CD14-positive monocyte (primary cell): Measurements from ENCODE around the gene CCDC88C. TPM values are rescaled to one million over a fixed set of nuclear protein-coding genes. Genes with fewer than 3 reads are reported as not detected.

Experiments
- DNase-seq, 3 donors: peaks; one replicate each; pipeline ENCODE4 v3.0.0-alpha.2; 2011 to 2022
- H2AFZ ChIP-seq: 2 replicates; pipeline ENCODE4 v1.6.0; 2012; ENCODE audit warnings: mild to moderate bottlenecking, low read depth, low read length, inconsistent platforms; ENCODE audit not compliant: insufficient read depth, poor library complexity, severe bottlenecking
- H3K27ac ChIP-seq, 2 donors: 1 replicate in 1 of 2; 2 replicates in 1 of 2; pipeline ENCODE4 v1.5.1; 2012 to 2013; ENCODE audit warnings: low read length in 2 of 2, control low read depth in 1 of 2, inconsistent platforms in 1 of 2, low read depth in 1 of 2, mild to moderate bottlenecking in 1 of 2
- H3K27me3 ChIP-seq, 2 donors: one replicate each; pipeline versions ENCODE4 v1.6.0 to v1.6.1; 2011 to 2013; ENCODE audit warnings: low read length in 2 of 2; ENCODE audit not compliant: control insufficient read depth in 2 of 2, insufficient read depth in 2 of 2
- H3K36me3 ChIP-seq, 2 donors: replicated peaks in 1 of 2; 1 replicate in 1 of 2; 2 replicates in 1 of 2; pipeline versions ENCODE4 v1.5.1 to v1.6.1; 2012 to 2013; ENCODE audit warnings: low read length in 2 of 2, control low read depth in 1 of 2, inconsistent platforms in 1 of 2, mild to moderate bottlenecking in 1 of 2; ENCODE audit not compliant: insufficient read depth in 2 of 2, control insufficient read depth in 1 of 2
- H3K4me1 ChIP-seq, 2 donors: 1 replicate in 1 of 2; 2 replicates in 1 of 2; pipeline versions ENCODE4 v1.5.1 to v1.6.1; 2012 to 2013; ENCODE audit warnings: low read length in 2 of 2, control low read depth in 1 of 2, inconsistent platforms in 1 of 2, mild to moderate bottlenecking in 1 of 2, moderate library complexity in 1 of 2; ENCODE audit not compliant: insufficient read depth in 2 of 2, control insufficient read depth in 1 of 2
- H3K4me2 ChIP-seq: replicated peaks from 2 replicates; pipeline ENCODE3; 2012; ENCODE audit warnings: low read length, moderate library complexity, mild to moderate bottlenecking; ENCODE audit not compliant: poor library complexity, severe bottlenecking; ENCODE audit errors: extremely low read depth
- H3K4me3 ChIP-seq, 3 experiments: fragments of 200-600 bp in 1 of 3; sonication (generic) in 1 of 3; replicated peaks in 1 of 3; 1 replicate in 2 of 3; 2 replicates in 1 of 3; pipeline ENCODE4 v1.5.1; 2011 to 2013; ENCODE audit warnings: low read length in 3 of 3, mild to moderate bottlenecking in 3 of 3, control low read depth in 2 of 3, low read depth in 2 of 3, inconsistent platforms in 1 of 3, moderate library complexity in 1 of 3
- H3K79me2 ChIP-seq: 2 replicates; pipeline ENCODE4 v1.6.0; 2012; ENCODE audit warnings: mild to moderate bottlenecking, control low read depth, inconsistent platforms, low read length, moderate library complexity; ENCODE audit not compliant: insufficient read depth
- H3K9ac ChIP-seq: 2 replicates; pipeline ENCODE4 v1.6.0; 2017; ENCODE audit warnings: low read length, mild to moderate bottlenecking; ENCODE audit not compliant: insufficient read depth, poor library complexity, severe bottlenecking
- H3K9me3 ChIP-seq, 2 donors: replicated peaks in 1 of 2; 1 replicate in 1 of 2; 2 replicates in 1 of 2; pipeline versions ENCODE4 v1.5.1 to v1.6.1; 2012 to 2013; ENCODE audit warnings: low read length in 2 of 2, control low read depth in 1 of 2; ENCODE audit not compliant: control insufficient read depth in 1 of 2, insufficient read depth in 1 of 2
- H4K20me1 ChIP-seq: 2 replicates; pipeline ENCODE4 v1.6.0; 2012; ENCODE audit warnings: mild to moderate bottlenecking, low read length, control low read depth, moderate library complexity; ENCODE audit not compliant: insufficient read depth
- H3K27ac Mint-ChIP-seq, 7 donors: one replicate each; pipeline ENCODE4 v1.8.0; 2020; ENCODE audit warnings: mild to moderate bottlenecking in 7 of 7, mixed read lengths in 7 of 7, moderate library complexity in 6 of 7, inconsistent platforms in 2 of 7
- H3K27me3 Mint-ChIP-seq, 3 donors: one replicate each; pipeline ENCODE4 v1.8.0; 2021 to 2022; ENCODE audit warnings: low read depth in 3 of 3, mild to moderate bottlenecking in 3 of 3, mixed read lengths in 3 of 3, moderate library complexity in 3 of 3, inconsistent platforms in 1 of 3
- H3K36me3 Mint-ChIP-seq, 2 donors: one replicate each; pipeline ENCODE4 v1.8.0; 2020; ENCODE audit warnings: mixed read lengths in 2 of 2, inconsistent platforms in 1 of 2, mild to moderate bottlenecking in 1 of 2
- H3K4me1 Mint-ChIP-seq: one replicate; pipeline ENCODE4 v1.8.0; 2020; ENCODE audit warnings: mild to moderate bottlenecking, mixed read lengths
- H3K4me3 Mint-ChIP-seq, 2 donors: one replicate each; pipeline ENCODE4 v1.8.0; 2020; ENCODE audit warnings: mild to moderate bottlenecking in 2 of 2, mixed read lengths in 2 of 2, moderate library complexity in 1 of 2
- H3K9me3 Mint-ChIP-seq, 7 donors: one replicate each; pipeline ENCODE4 v1.8.0; 2020 to 2022; ENCODE audit warnings: mixed read lengths in 7 of 7, mild to moderate bottlenecking in 6 of 7, moderate library complexity in 6 of 7, inconsistent platforms in 2 of 7
- CTCF ChIP-seq: fragments of 200-600 bp; IDR thresholded peaks from one replicate; pipeline ENCODE4 v1.8.0; 2022; ENCODE audit warnings: antibody characterized with exemption, mild to moderate bottlenecking
- WGBS: methylation state at CpG from one replicate; pipeline ENCODE4 v1.1.5; 2013; ENCODE audit warnings: missing lambda C conversion rate; ENCODE audit not compliant: insufficient coverage; 5-methylcytosine and 5-hydroxymethylcytosine counted together
- intact Hi-C, 2 donors: fragments of 100-400 bp; cut with micrococcal nuclease; formaldehyde crosslinking; loops; one replicate each; pipeline versions ENCODE4 v1.15.0 to v1.15.1; 2023
- polyA plus RNA-seq, 3 donors: library from polyadenylated mRNA; depleted of rRNA in 1 of 3; unstranded in 2 of 3; stranded (reverse) in 1 of 3; fragments of 300-500 nt in 2 of 3; fragments of >200 nt in 1 of 3; fragmentation: Illumina TruSeq in 2 of 3; gene quantifications; 1 replicate in 2 of 3; 2 replicates in 1 of 3; pipeline ENCODE4 v1.2.3, GENCODE V29; 2012 to 2021

Gene CCDC88C
- polyA plus RNA-seq, 3 donors, result 11.6 to 69.7 (median 12.3) TPM

DNA sequence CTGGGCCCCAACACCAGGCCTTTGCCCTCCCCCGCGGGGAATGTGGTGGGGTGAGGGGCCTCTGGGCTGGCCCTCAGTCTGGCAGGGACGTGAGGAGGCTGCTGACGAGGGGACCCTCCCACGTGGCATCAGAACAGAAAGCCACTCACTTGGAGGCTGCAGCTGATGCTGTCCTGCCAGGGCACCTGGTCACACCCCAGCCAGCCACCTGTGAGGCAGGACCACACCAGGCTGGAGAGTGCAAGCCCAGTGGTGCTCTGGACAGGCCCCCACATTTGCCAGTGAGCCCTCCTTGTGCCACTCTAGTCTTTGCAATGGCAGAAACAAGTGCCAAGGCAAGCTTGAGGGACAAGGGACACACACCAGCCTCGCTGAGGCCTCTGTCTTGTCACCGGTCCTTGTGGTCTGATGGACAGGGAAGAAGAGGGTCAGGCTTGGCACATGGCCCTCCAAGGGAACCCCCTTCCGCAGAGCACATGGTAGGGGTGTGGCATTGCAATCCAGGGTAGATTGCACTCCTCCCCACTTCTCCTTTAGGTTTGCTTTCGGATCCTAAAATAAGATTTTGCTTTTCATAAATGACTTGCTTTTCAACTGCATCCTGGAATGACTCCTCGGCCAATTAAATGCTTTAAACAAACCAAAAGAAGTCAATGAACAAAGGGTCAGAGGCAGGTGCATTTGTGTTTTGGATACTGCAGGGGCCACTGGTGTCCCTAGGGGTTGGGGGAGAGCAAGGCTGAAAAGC is 53.7 kb downstream of the CCDC88C start:
- Histone ChIP-seq H3K4me3 (peak overlapping the region in 1 of 3 experiments; percentile 38), H4K20me1 (peaks cover 5% of the 10 kb centered on the region), H3K9ac (peak overlapping the region; percentile 69), H3K9me3 (no peaks in the 10 kb centered on the region), H3K36me3 (peaks cover under 1 to 7% of the 10 kb centered on the region in 2 donors), H3K79me2 (peaks cover 93% of the 10 kb centered on the region), H3K27me3 (no peaks in the 10 kb centered on the region), H3K4me2 (peak overlapping the region; percentile 45), H3K4me1 (peaks cover 98 to 100% of the 10 kb centered on the region in 2 donors), H2AFZ (no peak overlapping the region), H3K27ac (peak overlapping the region; percentile 96 to 97)
- Mint-ChIP-seq H3K36me3 (peaks cover 10 to 14% of the 10 kb centered on the region in 2 donors), H3K4me3 (peak overlapping the region in 1 of 2 donors; percentile 76), H3K9me3 (peaks cover 0 to 2% (median 0%) of the 10 kb centered on the region in 7 donors), H3K4me1 (peaks cover 97% of the 10 kb centered on the region), H3K27me3 (no peaks in the 10 kb centered on the region), H3K27ac (peak overlapping the region; percentile 94 to 99 (median 96))
- DNase-seq, result peak; percentile 94 to 97 (median 94)
- TF ChIP-seq CTCF, result no peak
- intact Hi-C loops, result loop anchor here (1.0 to 5.0 kb wide), 4 partner anchors 33 to 53 kb away; partner anchors contain the start of gene CCDC88C (in 2 of the 2)
- WGBS, result 16% methylated on average over 3 of the region's 10 CpGs

- peak overlapping the region; percentile 7 to 66 for H3K4me3 Mint-ChIP-seq
- Histone ChIP-seq H4K20me1 (no peaks in the 10 kb centered on the region), H2AFZ (no peak overlapping the region), H3K9ac (peak overlapping the region; percentile 47), H3K4me3 (peak overlapping the region in 1 of 3 experiments; percentile 52), H3K36me3 (peaks cover 20 to 32% of the 10 kb centered on the region in 2 donors), H3K27me3 (no peaks in the 10 kb centered on the region), H3K79me2 (peaks cover 93% of the 10 kb centered on the region), H3K4me1 (peaks cover 76 to 85% of the 10 kb centered on the region in 2 donors), H3K27ac (peak overlapping the region; percentile 96 to 97), H3K4me2 (peak overlapping the region; percentile 47), H3K9me3 (no peaks in the 10 kb centered on the region)
- DNase-seq, result peak; percentile 93 to 100 (median 98)
- no peaks in the 10 kb centered on the region for H3K9me3 Mint-ChIP-seq
- TF ChIP-seq CTCF, result no peak
- intact Hi-C loops, result loop anchor here (2.0 to 5.0 kb wide), 4 partner anchors 17 to 56 kb away; partner anchors contain the start of gene CCDC88C (in 1 of the 2)
- 11% methylated on average over 5 of the region's 14 CpGs for WGBS
- peaks cover 28 to 35% of the 10 kb centered on the region in 2 donors for H3K36me3 Mint-ChIP-seq
- peaks cover 81% of the 10 kb centered on the region for H3K4me1 Mint-ChIP-seq
- no peaks in the 10 kb centered on the region for H3K27me3 Mint-ChIP-seq
- H3K27ac Mint-ChIP-seq, result peak overlapping the region; percentile 96 to 99 (median 98)
These were observed 56.3 kb downstream of the CCDC88C start for GRCh38 chr14:91361233-91361811.
